NCI-H2029 (cell line): ENCODE data around the gene MYH9.
"Not testable (repeated sequence)": the region's sequence is repeated elsewhere in the genome, so short reads cannot be mapped to it uniquely, and the experiment has no call there.

ENCODE experiments used
- DNase-seq: peaks from one replicate; lab custom pipeline; 2025; lab: John Stamatoyannopoulos, UW

The MYH9 gene

DNA sequence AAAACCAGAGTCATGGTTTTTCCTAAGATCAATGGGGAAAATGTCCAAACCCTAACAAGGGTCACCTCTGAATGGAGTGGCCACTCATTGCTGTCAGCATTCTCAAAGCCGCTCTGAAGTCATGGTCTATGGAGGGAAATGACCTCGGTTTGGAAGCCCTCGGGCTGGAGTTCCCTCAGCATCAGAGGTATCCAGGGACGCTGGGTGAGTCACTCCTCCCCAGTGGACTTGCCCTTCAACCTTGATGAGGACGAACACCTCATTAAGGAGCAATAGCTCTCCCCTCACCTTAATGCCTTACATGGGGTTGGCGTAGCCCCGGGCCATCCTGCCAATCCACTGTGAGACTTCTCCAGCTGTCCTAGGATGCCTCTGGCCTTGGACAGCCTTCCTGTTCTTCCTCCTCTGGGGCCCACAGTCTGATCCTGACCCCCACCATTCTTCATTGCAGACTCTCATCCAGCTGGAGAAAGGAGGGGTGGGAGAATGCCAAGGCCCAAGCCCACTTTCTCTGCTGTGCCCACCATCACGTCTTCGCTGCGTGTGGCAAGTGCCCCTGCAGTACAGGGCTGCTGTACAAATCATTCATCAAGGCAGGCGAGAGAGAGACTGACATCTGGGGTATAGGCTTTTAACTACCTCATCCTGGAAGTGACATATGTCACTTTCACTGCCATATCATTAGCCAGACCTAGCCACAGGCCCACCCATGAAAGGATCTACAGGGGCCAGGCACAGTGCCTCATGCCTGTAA is 25.4 kb upstream of the MYH9 start:
- no peak for DNase-seq

- peak; percentile 83 for DNase-seq
These were observed 24.0 kb upstream of the MYH9 start for GRCh38 chr22:36411589-36412258.

DNA sequence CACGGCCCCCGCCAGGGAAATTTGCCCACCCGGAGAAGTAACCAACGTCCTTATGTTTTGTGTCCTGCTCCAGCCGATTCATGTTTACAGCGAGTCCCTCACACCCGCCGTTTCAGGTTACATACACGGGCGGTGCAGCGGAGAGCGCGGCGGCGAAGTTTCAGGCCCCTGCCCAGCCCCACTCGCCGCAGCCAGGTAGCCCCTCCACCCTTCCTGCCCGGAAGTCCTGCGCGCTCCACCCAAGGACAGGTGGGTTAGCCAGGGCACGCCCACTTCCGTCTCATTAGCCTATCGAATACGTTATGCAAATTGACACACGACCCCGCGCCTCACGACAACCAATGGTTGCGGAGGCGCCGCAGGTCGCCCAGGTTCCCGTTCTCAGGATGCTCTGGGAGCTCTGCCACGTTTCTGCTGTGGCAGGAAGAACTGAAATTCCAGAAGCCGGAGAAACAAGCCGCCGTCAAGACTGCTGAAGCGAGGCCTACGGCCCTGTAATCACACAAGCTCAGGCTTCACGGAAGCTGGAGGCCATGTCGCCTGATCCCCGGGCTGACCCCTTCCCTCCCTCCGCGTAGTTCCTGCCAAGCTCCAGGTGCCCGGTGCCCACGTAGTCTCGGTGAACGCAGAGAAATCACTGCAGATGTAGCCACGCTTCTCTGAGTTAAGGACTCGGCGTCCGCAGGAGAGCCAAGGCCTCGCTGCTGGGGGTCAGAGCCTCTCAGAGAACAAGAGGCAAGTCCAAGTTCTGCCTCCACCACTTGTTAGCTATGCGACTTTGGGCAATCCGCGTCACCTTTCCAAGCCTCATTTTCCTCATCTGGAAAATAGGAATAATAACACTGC is 22.4 kb upstream of the MYH9 start:
- DNase-seq = peak; percentile 99

DNA sequence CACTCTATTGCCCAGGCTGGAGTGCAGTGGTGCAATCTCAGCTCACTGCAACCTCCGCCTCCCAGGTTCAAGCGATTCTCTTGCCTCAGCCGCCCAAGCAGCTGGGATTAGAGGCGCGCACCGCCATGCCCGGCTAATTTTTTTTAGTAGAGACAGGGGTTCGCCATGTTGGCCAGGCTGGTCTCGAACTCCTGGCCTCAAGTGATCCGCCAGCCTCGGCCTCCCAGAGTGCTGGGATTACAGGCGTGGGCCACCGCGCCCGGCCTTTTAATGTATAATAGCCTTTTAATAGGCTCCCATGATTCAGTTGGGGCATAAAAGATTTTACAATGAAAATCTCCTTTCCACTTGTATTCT is 21.8 kb upstream of the MYH9 start:
- DNase-seq = not testable (repeated sequence)

- no peak for DNase-seq
These were observed 21.3 kb upstream of the MYH9 start for GRCh38 chr22:36409056-36409455.

- DNase-seq = no peak
These were observed 19.0 kb upstream of the MYH9 start for GRCh38 chr22:36406721-36407120.

GRCh38 chr22:36405671-36406538 is 18.1 kb upstream of the MYH9 start:
- peak; percentile 59 for DNase-seq

DNA sequence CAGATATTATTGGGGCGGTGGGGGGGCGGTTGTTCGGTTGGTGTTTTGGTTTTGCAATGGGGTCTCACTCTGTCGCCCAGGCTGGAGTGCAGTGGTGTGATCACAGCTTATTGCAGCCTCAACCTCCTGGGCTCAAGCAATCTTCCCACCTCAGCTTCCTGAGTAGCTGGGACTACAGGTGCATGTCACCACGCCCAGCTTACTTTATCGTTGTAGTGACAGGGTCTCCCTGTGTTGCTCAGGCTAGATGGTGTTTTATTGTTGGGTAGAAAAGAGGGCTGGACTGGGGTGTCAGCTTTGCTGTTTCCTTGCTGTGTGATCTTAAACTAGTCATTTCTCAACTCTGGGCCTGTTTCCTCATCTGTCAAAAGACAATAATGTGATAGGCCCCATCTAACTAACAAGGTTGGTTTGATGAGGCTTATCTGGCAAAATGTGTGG is 17.5 kb upstream of the MYH9 start:
- DNase-seq = no peak

GRCh38 chr22:36404446-36404845 is 16.7 kb upstream of the MYH9 start:
- no peak for DNase-seq

GRCh38 chr22:36399472-36399778 is 11.7 kb upstream of the MYH9 start:
- no peak for DNase-seq

DNA sequence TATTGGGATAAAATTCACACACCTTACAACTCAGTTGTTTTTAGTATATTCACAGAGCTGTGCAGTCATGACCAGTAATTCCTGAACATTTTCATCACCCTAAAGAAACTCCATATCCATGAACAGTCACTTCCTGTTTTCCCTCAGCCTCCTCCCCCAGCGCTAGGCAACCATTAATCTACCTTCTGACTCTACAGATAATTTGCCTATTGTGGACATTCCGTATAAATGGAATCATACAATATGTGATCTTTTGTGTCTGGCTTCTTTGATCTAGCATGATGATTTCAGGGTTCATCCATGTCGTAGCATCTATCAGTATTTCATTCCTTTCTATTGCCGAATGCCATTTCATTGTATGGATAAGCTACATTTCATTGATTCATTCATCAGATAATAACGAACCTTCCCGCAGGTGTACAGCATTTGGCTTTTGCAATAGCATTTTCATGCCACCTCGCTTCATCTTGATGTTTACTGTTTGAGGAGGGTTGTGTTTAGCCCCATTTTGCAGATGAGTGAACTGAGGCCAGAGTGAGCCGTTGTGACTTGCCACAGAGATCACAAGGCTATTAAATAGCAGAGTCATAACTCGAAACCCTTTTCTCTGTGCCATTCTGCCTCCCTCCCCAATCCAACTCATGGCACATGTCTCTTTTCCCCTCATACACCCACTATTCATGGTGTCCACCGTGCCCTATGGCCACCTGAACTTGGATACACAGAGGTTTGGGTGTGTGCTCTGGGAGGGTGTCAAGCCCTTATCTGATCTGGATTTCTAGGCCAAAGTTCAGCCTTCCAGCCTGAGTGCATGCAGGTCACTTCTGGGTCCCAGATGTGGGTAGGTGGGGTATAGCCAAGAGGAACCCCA is 11.1 kb upstream of the MYH9 start:
- no peak for DNase-seq

DNA sequence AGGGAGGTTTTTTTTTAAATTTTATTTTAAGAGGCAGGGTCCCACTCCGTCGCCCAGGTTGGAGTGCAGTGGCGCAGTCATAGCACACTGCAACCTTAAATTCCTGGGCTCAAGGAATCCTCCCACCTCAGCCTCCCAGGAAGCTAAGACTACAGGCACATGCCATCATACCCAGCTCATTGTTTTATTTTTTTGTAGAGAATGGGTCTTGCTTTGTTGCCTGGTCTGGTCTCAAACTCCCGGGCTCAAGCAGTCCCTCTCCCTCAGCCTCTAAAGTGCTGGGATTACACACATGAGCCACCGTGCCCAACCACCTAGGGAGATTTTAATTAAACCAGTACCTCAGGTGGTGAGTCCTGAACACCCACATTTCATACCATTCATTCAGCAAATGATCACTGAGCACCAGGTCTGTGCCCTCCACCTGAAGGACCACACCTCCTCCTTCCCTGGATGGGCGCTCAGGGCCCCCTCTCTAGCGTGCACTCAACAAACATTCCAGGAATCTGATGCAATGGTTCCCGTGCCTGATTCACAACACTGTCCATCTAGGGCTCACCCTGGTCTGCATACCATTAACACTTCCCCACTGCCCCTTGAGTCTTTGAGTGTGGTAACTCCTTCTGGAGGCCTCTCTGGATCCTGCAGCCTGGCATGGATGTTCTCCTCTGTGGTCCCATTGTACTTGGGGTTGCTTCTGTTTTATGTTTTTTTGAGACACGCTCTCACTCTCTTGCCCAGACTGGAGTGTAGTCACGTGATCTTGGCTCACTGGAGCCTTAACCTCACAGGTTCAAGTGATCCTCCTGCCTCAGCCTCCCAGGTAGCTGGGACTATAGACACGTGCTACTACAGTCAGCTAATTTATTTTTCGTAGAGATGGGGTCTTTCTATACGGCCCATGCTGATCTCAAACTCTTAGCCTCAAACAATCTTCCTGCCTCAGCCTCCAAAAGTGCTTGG is 9.6 kb upstream of the MYH9 start:
- no peak for DNase-seq

DNA sequence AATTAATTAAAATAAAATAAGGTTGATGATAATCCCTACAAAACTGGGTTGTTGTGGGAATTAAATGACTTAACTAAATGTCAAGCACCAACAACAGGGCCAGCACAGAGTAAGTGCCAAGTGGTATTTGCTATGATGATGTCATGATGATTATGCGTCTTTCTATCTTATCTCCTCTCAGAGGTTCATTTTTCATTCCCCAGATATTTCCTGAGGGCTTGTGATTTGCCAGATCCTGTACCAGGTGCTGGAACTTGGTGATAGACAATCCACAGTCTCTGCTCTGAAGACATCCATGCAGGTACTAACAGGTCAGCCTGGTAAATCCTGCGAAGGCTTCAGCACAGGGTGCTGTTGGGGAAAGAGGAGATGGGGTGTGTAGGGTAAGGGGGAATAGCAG is 8.1 kb upstream of the MYH9 start:
- peak; percentile 81 for DNase-seq

GRCh38 chr22:36395055-36395849 is 7.5 kb upstream of the MYH9 start:
- DNase-seq = peak; percentile 66

GRCh38 chr22:36391638-36392037 is 3.9 kb upstream of the MYH9 start:
- no peak for DNase-seq

DNA sequence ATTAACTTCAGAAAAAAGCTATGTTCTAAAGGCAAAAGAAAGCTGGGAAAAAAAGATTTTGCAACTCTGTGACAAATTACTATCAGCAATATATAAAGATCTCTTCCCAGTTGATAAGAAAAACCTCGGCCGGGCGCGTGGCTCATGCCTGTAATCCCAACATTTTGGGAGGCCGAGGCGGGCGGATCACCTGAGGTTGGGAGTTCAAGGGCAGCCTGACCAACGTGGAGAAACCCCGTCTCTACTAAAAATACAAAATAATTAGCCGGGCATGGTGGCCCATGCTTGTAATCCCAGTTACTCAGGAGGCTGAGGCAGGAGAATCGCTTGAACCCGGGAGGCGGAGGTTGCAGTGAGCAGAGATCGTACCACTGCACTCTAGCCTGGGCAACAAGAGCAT is 1.4 kb upstream of the MYH9 start:
- not testable (repeated sequence) for DNase-seq

GRCh38 chr22:36387709-36387958 is 133 bp downstream of the MYH9 start:
- no peak for DNase-seq

- DNase-seq = no peak
These were observed 663 bp downstream of the MYH9 start for GRCh38 chr22:36386900-36387708.
